Kidney epithelial cell (primary cell): Measurements from ENCODE around the gene ISL2. TPM values are rescaled to one million over a fixed set of nuclear protein-coding genes. Genes with fewer than 3 reads are reported as not detected.

Experiments used
- DNase-seq: peaks from one replicate; pipeline ENCODE4 v3.0.0-alpha.2; 2010; ENCODE audit warnings: low read depth
- H3K27me3 ChIP-seq: 2 replicates; pipeline ENCODE4 v1.6.0; 2011; ENCODE audit warnings: low read length; ENCODE audit not compliant: control insufficient read depth, insufficient read depth
- H3K36me3 ChIP-seq: 2 replicates; pipeline ENCODE4 v1.5.1; 2011; ENCODE audit warnings: low read length; ENCODE audit not compliant: control insufficient read depth, insufficient read depth
- H3K4me3 ChIP-seq: 2 replicates; pipeline ENCODE4 v1.5.1; 2011; ENCODE audit warnings: low read depth, mild to moderate bottlenecking, control low read depth, low read length
- CTCF ChIP-seq: IDR thresholded peaks from 2 replicates; pipeline ENCODE4 v1.5.1; 2011; ENCODE audit warnings: mild to moderate bottlenecking, moderate library complexity, low read length, control low read depth, inconsistent platforms; ENCODE audit not compliant: insufficient read depth, poor library complexity, severe bottlenecking
- total RNA-seq: library from RNA; depleted of rRNA; stranded (reverse); fragments of >200 nt; gene quantifications from 2 replicates; pipeline ENCODE4 v1.2.3, GENCODE V29; 2015

The ISL2 gene
- total RNA-seq, 1 donor from 2014 or later, result 1.8 TPM

GRCh38 chr15:76299786-76300185, 36.8 kb upstream of the ISL2 start:
- no peak for TF ChIP-seq CTCF
- no peak for DNase-seq
- Histone ChIP-seq H3K36me3 (no peaks in the 10 kb centered on the region), H3K27me3 (no peaks in the 10 kb centered on the region), H3K4me3 (no peak overlapping the region)

GRCh38 chr15:76303909-76304308, 32.7 kb upstream of the ISL2 start:
- no peak for DNase-seq
- Histone ChIP-seq H3K27me3 (no peaks in the 10 kb centered on the region), H3K36me3 (no peaks in the 10 kb centered on the region), H3K4me3 (no peak overlapping the region)
- no peak for TF ChIP-seq CTCF

- no peak for TF ChIP-seq CTCF
- Histone ChIP-seq H3K4me3 (no peak overlapping the region), H3K27me3 (no peaks in the 10 kb centered on the region), H3K36me3 (no peaks in the 10 kb centered on the region)
- DNase-seq, result no peak
Measured at GRCh38 chr15:76309601-76310330, 26.8 kb upstream of the ISL2 start.

GRCh38 chr15:76310475-76311099, 26.0 kb upstream of the ISL2 start:
- H3K27me3 ChIP-seq, result no peaks in the 10 kb centered on the region
- H3K36me3 ChIP-seq, result no peaks in the 10 kb centered on the region
- no peak for DNase-seq
- no peak for TF ChIP-seq CTCF
- H3K4me3 ChIP-seq, result peak overlapping the region; percentile 83

GRCh38 chr15:76311100-76311953, 25.2 kb upstream of the ISL2 start, which contains the start of gene ETFA:
Gene ETFA (minus strand): TSS chr15:76311469. CDS start chr15:76311388, 81 bp downstream.
- no peak for TF ChIP-seq CTCF
- Histone ChIP-seq H3K36me3 (no peaks in the 10 kb centered on the region), H3K4me3 (peak within 1 kb of the TSS; percentile 83), H3K27me3 (no peaks in the 10 kb centered on the region)
- DNase-seq, result peak; percentile 81
